GM04503 (cell line): Measurements from ENCODE around the gene TTYH1.

Experiments
- DNase-seq: peaks from one replicate; pipeline ENCODE4 v3.0.0-alpha.2; 2012; ENCODE audit warnings: low read depth

The TTYH1 gene

DNA sequence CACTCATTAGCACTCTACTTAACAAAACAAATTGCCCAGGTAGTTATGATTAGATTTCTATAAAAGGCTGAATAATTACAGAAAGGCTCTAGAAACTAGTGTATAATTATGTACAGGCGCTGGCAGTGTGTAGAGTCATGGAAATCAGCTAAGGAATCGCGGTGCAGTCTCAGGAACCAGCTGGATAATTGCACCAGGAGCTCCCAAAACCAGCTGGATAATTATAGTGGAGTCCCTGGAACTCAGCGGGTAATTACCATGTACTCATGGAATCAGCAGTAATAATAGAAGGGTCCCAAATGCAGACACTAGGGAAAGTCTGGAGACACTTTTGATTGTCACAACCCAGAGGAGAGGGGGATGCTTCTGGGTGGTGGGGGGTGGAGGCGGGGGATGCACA, 23.2 kb upstream of the TTYH1 start:
- DNase-seq: no peak

DNA sequence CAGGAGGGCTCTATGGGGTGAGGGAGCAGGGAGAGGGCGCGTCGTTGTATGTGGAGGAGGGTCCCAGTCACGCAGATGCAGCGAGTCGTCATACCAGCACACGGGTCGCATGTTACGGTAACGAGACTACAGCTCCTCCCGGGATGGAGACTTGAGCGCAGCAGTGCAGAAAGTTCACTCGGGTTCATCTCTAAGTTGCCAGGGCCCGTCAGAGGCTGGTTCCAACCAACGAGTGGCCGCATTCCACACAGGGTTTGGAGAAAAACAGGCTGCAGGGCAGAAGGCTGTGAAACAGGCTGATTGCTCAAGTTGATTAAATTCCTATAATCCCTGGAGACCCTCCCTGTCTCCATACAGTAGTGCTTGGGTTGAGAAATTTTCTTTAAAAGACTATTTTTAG, 21.9 kb upstream of the TTYH1 start:
- no peak for DNase-seq

DNA sequence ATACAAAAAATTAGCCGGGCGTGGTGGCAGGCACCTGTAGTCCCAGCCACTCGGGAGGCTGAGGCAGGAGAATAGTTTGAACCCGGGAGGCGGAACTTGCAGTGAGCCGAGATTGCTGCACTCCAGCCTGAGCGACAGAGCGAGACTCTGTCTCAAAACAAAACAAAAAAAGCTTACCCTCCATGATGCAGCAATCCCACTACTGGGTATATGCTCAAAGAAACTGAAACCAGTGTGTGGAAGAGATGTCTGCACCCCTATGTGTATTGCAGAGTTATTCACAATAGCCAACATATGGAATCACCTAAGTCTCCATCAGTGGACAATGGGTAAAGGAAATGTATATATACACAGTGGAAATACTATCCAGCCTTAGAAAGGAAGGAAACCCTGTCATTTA, 19.6 kb upstream of the TTYH1 start:
- no peak for DNase-seq

DNA sequence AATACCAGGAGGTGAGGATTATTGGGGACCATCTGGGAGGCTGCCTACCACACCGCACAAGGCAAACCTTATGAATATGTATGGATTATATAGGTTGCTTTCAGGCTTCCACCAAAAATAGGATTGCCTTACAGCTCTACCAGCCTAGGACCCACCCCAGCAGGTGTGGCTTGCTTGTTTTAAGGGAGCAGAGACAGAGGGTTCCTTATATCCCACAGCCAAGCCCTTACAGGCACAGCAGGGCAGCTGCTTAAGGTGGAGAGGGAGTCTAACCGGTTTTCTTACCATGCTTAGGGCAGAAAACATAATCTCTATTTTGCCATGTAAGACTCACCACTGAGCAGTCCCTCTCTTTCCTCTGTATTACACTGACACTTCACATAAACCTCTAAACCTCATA, 16.1 kb upstream of the TTYH1 start:
- no peak for DNase-seq

DNA sequence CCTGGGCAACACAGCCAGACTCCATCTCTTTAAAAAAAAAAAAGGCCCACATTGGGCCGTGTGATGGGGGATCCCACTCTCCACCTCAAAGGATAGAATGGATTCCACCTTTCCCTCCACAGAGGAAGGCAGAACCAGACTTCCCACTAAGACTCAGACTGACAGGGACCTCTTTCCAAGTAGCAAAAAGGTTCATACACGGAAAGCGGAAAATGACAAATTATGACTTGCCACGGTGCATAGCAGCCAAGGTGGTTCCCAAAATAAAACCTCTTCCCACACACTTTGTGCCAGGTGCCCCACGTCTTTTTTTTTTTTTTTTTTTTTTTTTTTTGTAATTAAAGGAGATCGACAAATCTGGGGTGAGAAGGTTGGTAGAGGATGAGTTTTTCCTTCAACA, 14.4 kb upstream of the TTYH1 start:
- no peak for DNase-seq

DNA sequence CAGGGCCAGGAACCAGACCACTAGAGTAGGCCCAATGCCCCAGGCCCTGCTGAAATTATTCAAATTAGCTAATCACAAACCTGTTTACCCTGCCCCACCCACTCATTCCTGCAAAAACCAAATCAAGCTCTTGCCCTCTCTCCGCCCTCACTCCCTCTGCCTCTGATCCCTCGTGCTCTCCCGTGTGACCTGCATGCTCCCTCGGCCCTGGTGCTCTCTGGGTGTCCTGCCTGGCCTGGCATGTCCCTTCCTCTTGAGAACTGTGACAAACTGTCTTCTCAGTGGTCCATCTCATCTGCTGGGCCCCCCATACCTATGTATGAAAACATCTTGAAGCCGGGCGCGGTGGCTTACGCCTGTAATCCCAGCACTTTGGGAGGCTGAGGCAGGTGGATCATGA, 12.2 kb upstream of the TTYH1 start:
- DNase-seq: no peak

DNA sequence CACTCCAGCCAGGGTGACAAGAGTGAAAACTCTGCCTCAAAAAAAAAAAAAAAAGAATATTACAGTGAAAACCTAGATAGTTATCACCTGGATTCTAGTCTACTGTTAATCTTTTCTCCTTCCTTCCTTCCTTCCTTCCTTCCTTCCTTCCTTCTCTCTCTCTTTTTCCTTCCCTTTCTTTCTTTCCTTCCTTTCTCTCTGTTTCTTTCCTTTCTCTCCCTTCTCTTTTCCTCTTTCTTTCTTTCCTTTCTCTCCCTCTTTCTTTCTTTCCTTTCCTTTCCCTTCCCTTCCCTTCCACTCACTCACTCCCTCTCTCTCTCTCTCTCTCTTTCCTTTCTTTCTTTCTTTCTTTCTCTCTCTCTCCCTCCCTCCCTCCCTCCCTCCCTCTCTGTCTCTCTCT, 9.6 kb upstream of the TTYH1 start:
- DNase-seq: no peak

DNA sequence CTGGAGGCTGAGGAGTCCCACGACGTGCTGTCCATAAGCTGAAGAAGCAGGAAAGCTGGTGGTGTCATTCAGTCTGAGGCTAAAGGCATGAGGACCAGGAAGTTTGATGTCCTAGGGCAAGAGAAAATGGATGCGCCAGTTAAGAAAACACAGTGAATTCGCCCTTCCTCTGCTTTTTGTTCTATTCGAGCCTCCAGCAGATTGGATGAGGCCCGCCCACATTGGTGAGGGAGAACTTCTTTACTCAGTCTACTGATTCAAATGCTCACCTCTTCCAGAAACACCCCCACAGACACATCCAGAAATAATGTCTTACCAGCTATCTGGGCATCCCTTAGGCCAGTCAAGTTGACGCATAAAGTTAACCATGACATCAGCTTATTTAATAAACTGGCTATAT, 7.5 kb upstream of the TTYH1 start:
- no peak for DNase-seq

DNA sequence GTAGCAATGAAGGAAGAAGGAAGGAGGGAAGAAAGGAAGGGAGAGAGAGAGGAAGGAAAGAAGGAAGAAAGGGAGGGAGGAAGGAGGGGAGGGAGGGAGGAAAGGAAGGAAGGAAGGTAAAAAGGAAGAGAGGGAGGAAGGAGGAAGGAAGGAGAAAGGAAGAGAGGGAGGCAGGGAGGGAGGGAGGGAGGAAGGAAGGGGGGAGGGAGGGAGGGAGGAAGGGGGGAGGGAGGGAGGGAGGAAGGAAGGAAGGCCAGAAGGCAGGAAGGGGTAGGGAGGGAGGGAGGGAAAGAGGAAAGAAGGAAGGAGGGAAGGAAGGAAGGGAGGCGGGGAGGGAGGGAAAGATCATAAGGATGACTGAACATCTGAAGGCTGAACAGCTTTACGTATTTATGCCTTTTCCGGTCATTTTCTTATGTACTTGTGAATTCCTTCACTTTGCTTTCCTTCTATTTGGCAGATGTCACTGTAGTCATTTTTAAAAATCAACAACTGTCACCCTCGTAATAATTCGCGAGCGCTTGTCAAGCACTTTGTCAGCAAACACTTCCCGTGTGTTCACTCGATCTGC, 6.7 kb upstream of the TTYH1 start:
- no peak for DNase-seq

DNA sequence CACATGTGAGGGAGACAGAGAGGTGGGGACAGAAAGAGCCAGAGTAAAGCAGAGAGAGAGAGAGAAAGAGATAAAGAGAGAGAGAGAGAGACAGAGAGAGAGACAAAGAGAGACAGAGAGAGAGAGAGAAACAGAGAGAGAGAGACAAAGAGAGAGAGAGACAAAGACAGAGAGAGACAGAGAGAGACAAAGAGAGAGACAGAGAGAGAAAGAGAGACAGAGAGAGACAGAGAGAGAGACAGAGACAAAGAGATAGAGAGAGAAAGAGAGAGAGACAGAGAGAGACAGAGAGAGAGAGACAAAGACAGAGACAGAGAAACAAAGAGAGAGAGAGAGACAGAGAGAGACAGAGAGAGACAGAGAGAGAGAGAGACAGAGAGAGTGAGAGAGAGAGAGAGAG, 4.2 kb upstream of the TTYH1 start:
- no peak for DNase-seq

DNA sequence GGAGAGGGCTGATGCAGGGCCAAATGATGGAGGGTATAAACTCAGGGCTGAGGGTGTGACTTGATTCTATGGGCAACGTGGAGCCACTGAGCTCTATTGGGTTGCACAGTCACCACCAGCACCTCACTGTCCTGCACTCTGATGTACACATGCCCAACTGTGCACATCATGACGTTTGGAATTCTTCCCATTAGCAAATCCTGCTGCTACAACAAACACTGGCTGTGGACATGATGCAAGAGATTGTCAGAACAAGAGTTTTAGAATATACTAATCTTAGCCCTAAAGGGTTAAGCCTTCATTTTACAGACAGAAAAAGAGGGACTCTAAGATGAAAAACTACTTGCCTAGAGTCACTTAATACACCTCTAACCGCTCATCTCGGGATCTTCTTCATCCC, 2.4 kb upstream of the TTYH1 start:
- no peak for DNase-seq

DNA sequence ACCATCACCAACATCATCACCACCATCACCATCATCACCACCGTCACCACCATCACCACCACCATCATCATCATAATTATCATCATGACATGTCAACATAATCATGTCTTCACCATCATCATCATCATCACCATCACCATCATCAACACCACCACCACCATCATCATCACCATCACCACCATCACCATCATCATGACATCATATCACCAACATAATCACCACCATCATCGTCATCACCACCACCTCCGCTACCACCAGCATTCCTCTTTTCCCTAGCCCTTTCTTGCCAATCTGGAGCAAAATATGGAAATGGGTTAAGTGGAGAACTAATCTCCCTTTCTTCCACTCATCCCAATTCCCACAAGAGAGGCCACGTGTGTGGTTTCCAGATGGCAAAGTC, 1.1 kb upstream of the TTYH1 start:
- DNase-seq: no peak

DNA sequence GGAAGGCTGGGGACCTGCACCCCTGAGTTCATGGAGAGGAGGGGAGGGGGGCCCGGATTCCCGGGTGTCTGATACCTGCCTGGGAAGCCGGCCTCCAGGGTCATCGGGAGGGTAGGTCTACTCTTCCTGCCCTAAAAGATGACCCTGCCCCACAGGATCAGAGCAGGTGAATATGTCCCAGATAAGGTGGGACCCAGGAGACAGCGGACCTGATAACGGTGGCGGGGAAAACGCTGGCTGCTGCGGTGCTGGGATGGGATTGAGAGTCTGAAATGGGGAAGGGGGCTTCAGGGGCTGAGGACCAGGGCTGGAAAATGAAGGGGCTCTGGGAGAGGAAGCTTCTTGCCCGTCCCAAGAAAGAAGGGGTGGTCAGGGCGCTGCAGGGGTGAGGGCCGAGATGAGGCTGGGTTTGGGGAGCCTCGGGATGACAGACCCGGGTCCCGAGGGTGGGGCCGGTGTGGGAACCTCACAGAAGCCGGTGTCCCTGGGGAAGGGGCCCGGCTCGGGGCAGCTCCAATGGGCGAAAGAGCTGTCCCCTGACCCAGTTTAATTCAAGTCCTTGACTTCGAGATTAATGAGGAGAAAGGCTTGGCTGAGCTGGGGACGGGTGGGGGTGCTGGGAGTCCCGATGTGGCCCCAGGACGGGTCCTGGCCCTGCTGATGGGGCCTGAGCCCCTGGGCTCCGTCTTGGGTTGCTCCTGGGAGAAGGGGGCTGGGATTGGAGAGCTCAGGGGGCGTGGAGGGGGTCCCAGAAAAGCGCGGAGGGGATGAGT, 823 bp downstream of the TTYH1 start:
- DNase-seq: no peak

DNA sequence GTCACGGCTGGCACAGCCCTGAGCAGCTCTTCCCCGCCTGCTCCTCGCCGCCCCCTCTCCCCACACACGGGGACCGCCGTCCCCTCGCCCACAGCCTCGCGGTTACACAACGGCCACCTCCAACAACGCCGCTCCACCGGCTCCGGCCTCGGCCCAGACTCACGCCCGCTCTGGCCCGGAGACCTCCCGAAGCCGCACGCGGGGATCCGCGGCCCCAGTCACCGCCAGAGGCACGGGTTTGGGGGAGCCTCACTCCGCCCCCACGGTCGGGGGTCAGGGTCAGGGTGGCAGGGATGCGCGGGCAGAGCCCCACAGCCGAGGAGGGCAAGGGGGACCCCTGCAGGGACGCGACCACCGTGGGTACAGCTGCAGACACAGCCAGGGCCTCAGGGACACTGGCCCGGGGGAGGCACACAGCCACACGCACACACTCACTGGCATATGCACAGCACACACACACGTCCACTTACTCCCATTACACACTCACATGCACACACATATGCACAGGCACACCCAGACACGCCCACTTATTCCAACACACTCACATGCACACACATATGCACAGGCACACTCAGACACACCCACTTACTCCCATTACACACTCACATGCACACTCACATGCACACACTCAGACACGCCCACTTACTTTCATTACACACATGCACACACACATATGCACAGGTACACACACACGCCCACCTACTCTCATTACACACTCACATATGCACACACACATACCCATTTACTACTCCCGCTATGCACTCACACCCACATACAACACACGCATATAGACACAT, 1.6 kb downstream of the TTYH1 start:
- DNase-seq: no peak

DNA sequence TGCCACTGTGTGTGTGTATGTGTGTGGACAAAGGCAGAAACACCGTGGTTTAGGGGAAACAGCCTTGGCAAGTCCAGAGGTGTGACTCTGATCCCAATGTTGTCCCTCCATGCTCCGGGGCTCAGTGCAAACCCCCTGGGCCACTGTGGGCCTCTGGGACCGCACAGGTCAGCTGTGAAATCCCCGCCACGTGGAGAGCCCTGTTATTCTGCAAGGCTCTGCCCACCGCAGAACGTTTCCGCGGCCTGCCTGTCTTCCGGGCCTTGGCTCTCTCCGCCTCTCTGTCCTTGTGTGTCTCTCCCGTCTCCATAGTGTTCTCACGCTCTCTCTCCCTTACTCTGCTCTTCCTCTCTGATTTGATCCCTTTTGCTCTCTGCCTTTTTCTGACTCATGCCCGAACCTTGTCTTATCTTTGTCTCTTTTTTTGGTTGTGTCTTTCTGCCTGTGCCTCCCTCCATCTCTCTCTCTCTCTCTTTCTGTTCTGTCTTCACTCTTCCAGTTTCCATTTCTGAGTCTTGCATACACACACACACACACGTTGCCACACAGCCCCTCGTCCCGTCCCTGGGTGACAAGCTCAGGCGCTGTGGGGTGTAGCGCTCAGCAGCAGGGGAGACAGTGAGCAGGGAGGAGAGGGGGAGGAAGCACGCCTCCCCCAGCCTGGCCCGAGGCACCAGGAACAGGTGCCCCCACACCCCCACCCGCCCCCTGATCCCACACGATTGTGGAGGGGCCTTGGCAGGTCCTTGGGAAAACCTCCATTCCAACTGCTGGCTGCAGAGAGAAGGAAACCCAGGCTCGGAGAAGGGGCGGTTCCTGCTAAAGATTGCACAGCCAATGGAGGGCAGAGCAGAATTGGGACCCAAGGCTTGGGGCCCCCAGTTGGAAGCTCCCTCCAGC, 3.0 kb downstream of the TTYH1 start:
- DNase-seq: peak; percentile 11

DNA sequence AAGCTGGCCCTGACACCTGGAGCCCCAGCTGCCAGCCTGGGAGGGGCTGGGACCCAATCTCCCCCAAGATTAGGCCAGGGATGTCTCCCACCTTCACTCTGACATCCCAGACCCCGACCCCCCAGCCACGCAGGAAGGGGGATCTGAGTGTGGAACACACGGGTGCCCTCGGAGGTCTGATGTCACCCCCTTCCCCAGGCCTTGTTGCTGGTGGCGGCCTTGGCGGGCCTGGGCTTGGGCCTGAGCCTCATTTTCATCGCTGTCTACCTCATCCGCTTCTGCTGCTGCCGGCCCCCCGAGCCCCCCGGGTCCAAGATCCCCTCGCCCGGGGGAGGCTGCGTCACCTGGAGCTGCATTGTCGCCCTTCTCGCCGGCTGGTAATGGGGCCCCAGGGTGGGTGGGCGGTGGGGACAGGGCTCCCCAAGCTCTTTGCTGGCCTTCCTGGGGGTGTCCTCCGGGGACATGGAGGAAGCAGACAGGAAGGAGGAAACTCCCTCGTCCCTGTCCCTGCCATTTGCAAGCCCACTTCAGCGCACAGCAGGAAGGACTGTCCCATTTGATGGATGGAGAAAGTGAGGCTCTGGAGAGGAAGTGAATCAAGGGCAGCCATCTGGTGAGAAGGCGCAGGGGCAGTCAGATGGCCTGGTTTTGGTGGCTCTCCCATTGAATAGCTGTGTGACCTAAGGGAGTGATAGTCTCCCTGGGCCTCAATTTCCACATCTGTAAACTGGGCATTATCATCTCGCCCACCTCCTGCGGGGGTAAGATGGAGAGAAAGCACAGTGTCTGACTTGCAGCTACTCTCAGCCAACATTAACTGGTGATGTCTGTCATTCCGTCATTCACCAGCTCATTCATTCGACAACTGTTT, 3.9 kb downstream of the TTYH1 start:
- no peak for DNase-seq

DNA sequence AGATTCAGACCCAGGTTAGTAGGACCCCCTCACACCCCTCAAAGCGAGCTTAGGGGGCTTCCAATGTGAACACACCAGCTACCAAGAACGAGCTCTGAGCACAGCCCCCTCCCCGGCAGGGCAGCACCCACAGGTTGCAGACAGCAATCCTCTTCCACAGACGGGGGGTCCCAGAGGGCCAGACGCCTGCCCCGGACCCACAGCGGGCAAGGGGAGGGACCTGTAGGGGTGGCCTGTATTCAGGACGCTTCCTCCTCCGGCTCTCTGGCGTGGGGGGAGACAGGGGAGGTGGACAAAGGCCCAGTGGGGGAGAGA, 4.8 kb downstream of the TTYH1 start:
- DNase-seq: no peak

DNA sequence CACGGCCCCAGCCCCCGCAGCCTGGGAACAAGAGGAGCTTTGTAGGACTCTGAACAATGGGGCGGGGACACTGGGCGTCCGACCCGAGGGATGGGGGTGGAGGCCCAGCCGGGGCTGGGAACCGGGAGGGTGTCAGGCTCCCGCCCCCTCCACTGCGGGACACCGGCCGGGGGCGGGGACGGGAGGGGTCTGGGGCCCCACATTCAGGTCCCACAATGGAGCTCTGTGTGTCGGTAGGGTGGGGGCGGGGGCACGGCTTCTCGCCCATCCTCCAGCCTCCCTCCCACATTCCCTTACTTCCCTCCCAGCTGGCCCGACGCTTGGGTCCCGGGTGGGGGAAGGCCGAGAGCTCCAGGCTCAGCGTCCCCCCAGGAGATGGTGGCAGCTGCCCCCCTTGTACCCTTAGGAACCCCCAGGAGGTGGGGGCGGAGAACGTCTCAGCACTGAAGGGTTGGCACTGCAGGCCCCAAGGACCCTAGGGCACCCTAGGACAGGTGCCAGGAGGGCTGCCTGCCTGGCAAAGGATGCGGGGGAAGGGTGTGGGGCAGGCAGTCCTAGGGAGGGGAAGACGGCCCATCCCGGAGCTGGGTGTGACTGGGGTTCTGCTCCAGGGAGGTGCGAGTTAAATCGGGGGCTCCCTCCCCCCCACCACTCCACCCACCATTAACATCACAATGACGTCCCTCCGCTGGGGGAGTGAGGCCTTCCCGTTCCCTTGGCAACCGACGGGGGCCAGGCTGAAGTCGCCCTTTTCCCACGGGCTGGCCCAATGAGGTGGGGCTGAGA, 5.3 kb downstream of the TTYH1 start:
- DNase-seq: no peak

DNA sequence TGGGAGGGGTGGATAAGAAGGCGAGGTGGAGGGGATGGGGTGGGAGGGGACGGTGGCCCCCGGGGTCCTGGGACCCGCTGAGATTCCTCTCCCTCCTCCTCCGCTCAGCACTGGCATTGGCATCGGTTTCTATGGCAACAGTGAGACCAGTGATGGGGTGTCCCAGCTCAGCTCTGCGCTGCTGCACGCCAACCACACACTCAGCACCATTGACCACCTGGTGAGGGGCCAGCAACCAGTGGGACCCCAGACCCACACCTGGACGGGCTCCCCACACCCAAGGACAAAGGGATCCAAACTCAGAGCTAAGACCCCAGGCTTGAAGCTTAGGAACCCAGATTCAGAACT, 5.9 kb downstream of the TTYH1 start:
- no peak for DNase-seq

DNA sequence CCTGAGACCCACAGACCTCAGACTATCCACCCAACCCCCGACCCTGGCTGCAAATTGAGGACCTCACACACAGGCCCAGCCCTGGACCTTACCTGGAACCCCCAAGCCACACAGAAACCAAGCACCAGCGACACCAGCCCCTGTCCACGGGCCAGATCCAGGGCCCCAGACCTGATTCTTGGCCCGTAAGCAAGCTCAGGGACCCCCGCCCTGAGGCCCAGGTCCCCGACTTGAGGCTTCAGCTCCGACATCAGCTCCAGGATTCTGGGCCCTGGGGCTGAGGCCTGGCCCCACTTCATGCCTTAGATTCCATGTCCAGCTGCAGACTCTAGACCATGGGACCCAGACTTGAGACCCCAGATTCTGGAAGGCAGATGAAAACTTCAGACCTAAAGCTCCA, 6.3 kb downstream of the TTYH1 start:
- DNase-seq: no peak

DNA sequence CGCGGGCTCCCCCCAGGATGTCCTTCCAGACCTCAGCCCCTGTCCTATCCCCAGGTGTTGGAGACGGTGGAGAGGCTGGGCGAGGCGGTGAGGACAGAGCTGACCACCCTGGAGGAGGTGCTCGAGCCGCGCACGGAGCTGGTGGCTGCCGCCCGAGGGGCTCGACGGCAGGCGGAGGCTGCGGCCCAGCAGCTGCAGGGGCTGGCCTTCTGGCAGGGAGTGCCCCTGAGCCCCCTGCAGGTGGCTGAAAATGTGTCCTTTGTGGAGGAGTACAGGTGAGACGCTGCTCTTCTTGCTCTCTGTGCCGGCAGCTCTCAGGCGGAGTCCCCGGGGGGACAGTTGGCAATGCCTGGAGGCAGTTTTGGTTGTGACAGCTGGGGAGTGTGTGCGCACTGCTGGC, 6.9 kb downstream of the TTYH1 start:
- DNase-seq: no peak
